KMS-11 (cell line): Measurements from ENCODE around the gene CCL1.

Source experiments
- H2AFZ ChIP-seq: fragments of 200-600 bp; sonication (generic); 2 replicates; pipeline ENCODE4 v1.6.1; 2016; ENCODE audit warnings: antibody characterized with exemption, mixed run types, low read depth
- H3K27ac ChIP-seq: fragments of 200-600 bp; sonication (generic); 2 replicates; pipeline ENCODE4 v1.6.1; 2016; ENCODE audit warnings: mild to moderate bottlenecking, mixed run types
- H3K27me3 ChIP-seq: fragments of 200-600 bp; sonication (generic); 2 replicates; pipeline ENCODE4 v1.6.1; 2017; ENCODE audit warnings: mild to moderate bottlenecking, low read depth, mixed run types, moderate library complexity; ENCODE audit not compliant: insufficient read depth
- H3K36me3 ChIP-seq: fragments of 200-600 bp; sonication (generic); 2 replicates; pipeline ENCODE4 v1.6.1; 2017; ENCODE audit warnings: mild to moderate bottlenecking, mixed run types; ENCODE audit not compliant: insufficient read depth
- H3K4me1 ChIP-seq: fragments of 200-600 bp; sonication (generic); 2 replicates; pipeline ENCODE4 v1.6.1; 2016; ENCODE audit warnings: mild to moderate bottlenecking, low read depth, mixed run types; ENCODE audit not compliant: poor library complexity, severe bottlenecking
- H3K4me2 ChIP-seq: fragments of 200-600 bp; sonication (generic); 2 replicates; pipeline ENCODE4 v1.7.0; 2016; ENCODE audit warnings: mild to moderate bottlenecking, mixed run types
- H3K4me3 ChIP-seq: fragments of 200-600 bp; sonication (generic); IDR thresholded peaks from 2 replicates; pipeline ENCODE4 v1.6.1; 2017; ENCODE audit warnings: low read depth, low read length, mixed read lengths; ENCODE audit not compliant: insufficient read depth
- H3K79me2 ChIP-seq: fragments of 200-600 bp; sonication (generic); 2 replicates; pipeline ENCODE4 v1.6.1; 2016; ENCODE audit warnings: low read depth, mixed run types; ENCODE audit not compliant: insufficient read depth
- H3K9ac ChIP-seq: fragments of 200-600 bp; sonication (generic); 2 replicates; pipeline ENCODE4 v1.6.1; 2016; ENCODE audit warnings: mild to moderate bottlenecking, mixed run types
- H4K20me1 ChIP-seq: fragments of 200-600 bp; sonication (generic); 2 replicates; pipeline ENCODE4 v1.6.1; 2016; ENCODE audit warnings: mild to moderate bottlenecking, mixed run types; ENCODE audit not compliant: insufficient read depth
- TF ChIP-seq, protein P1 (sequence below): fragments of 200-600 bp; sonication (generic); conservative IDR thresholded peaks from 2 replicates; pipeline ENCODE4 v1.6.1; 2017; ENCODE audit warnings: low read depth, mild to moderate bottlenecking, antibody characterized with exemption, low read length, moderate library complexity, mixed read lengths

CCL1 gene

DNA sequence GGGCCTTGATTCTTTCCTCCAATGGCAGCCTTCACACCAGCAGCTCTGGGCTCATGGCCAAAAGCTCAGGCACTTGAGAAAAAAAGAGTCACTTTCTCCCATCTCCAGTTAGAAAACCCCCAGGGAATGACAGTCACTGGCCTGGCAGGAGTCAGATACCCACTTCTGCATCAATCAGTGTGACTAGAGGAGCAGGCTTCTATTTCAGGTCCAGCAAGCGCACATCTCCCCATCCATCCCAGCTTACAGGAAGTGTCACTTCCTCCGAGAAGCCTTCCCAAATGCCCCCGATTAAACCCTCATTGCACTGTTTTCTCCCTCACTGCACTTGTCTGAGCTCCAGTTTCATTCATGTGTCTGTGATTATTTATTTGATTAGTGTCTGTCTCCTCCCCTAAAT is 30.4 kb upstream of the CCL1 start:
- Histone ChIP-seq H3K4me3 (no peak overlapping the region), H3K27ac (no peak overlapping the region; the same call in 1 of the 2 replicates), H3K4me2 (peak overlapping the region; percentile 26; the same call in 1 of the 2 replicates), H3K36me3 (no peaks in the 10 kb centered on the region), H3K9ac (no peak overlapping the region), H2AFZ (no peak overlapping the region), H3K4me1 (peaks cover 80% of the 10 kb centered on the region), H3K27me3 (no peaks in the 10 kb centered on the region), H4K20me1 (no peaks in the 10 kb centered on the region), H3K79me2 (no peaks in the 10 kb centered on the region)
- TF ChIP-seq, protein P1, sequence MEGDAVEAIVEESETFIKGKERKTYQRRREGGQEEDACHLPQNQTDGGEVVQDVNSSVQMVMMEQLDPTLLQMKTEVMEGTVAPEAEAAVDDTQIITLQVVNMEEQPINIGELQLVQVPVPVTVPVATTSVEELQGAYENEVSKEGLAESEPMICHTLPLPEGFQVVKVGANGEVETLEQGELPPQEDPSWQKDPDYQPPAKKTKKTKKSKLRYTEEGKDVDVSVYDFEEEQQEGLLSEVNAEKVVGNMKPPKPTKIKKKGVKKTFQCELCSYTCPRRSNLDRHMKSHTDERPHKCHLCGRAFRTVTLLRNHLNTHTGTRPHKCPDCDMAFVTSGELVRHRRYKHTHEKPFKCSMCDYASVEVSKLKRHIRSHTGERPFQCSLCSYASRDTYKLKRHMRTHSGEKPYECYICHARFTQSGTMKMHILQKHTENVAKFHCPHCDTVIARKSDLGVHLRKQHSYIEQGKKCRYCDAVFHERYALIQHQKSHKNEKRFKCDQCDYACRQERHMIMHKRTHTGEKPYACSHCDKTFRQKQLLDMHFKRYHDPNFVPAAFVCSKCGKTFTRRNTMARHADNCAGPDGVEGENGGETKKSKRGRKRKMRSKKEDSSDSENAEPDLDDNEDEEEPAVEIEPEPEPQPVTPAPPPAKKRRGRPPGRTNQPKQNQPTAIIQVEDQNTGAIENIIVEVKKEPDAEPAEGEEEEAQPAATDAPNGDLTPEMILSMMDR, result no peak

DNA sequence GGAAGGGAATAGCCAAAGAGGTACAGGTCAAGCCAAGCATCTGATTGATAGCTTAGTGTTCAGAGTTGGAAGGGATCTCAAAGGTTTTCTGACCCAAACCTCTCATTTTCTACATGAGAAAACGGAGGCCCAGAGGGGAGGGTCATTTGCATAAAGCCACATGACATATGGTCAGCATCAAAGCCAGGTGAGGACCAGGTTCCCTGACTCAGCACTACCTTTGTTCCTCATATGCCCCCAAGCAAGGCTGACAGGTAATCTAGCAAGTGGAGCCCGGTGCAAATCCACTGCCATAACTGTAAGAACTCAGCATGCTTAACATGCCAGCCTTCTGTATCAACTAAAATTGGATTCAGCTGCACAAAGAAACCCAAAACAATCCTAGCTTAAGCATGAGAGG is 28.2 kb upstream of the CCL1 start:
- H3K4me3 ChIP-seq, result no peak overlapping the region

DNA sequence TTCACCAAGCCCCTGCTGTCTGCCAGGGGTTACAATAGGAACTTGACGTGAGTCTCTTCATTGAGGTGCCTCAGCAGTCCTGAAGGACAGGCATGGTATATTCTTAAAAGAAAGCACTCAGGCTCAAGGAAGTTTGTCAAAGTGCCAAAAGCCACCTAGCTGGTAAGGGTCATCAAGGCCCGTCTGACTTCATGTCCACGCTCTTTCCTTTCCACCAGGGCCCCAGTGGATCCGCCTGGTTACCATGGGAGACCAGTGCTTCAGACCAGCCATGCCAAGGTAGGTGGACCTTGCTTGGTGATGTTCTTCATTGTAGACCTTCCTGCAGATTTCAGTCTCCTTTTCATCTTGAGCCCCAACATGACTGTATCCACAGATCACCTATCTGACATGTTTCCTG is 27.6 kb upstream of the CCL1 start:
- no peak overlapping the region for H3K4me3 ChIP-seq
- H3K4me2 ChIP-seq, result peak overlapping the region; percentile 97
- no peaks in the 10 kb centered on the region for H3K79me2 ChIP-seq
- TF ChIP-seq, protein P1, result no peak
- H3K4me1 ChIP-seq, result peaks cover 93% of the 10 kb centered on the region
- H3K9ac ChIP-seq, result no peak overlapping the region
- no peaks in the 10 kb centered on the region for H3K27me3 ChIP-seq
- H3K27ac ChIP-seq, result peak overlapping the region; percentile 89; the same call in 1 of the 2 replicates
- no peaks in the 10 kb centered on the region for H3K36me3 ChIP-seq
- no peak overlapping the region for H2AFZ ChIP-seq
- H4K20me1 ChIP-seq, result no peaks in the 10 kb centered on the region

More for the DNA sequence above, 28.2 kb upstream of the CCL1 start:
- no peak overlapping the region for H2AFZ ChIP-seq
- TF ChIP-seq, protein P1, result no peak
- H4K20me1 ChIP-seq, result no peaks in the 10 kb centered on the region
- H3K4me2 ChIP-seq, result peak overlapping the region; percentile 97
- no peaks in the 10 kb centered on the region for H3K79me2 ChIP-seq
- H3K36me3 ChIP-seq, result no peaks in the 10 kb centered on the region
- H3K27me3 ChIP-seq, result no peaks in the 10 kb centered on the region
- peak overlapping the region; percentile 89; the same call in 1 of the 2 replicates for H3K27ac ChIP-seq
- H3K9ac ChIP-seq, result no peak overlapping the region
- peaks cover 87% of the 10 kb centered on the region for H3K4me1 ChIP-seq

DNA sequence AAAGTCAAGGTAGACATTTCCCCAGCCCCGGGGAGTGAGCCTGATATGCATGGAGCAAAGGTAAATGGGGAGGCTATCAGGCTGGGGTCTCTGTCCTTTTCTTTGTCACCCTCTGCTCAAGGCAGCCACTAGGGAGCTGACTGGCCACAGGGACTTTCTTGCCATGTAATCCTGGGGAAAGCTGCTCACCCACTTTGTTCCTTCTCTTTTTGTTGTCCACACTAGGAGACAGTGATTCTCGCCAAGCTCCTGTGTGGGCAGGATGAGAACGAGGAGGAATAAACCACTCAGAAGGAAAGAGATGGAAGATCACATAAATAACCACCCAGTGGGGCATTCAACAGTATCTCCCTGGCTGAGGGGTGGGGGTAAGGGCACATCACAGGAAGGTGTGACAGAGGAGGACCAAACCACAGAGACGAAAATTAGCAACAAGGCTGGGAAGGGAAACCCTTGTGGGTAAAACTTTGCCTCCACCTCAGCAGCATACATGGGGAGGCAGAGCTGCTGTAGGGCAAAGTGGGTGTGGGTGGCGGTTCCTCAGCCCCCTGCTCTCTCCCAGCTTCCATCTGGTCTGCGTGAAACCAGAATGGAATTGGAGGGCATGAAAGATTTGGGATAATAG is 26.2 kb upstream of the CCL1 start:
- H3K4me2 ChIP-seq, result peak overlapping the region; percentile 97
- H3K4me3 ChIP-seq, result no peak overlapping the region
- no peaks in the 10 kb centered on the region for H3K36me3 ChIP-seq
- H3K9ac ChIP-seq, result peak overlapping the region; percentile 22; the same call in 1 of the 2 replicates
- no peaks in the 10 kb centered on the region for H4K20me1 ChIP-seq
- peaks cover 100% of the 10 kb centered on the region for H3K4me1 ChIP-seq
- H3K79me2 ChIP-seq, result no peaks in the 10 kb centered on the region
- H2AFZ ChIP-seq, result peak overlapping the region; percentile 39; the same call in 1 of the 2 replicates
- no peaks in the 10 kb centered on the region for H3K27me3 ChIP-seq
- TF ChIP-seq, protein P1, result no peak
- peak overlapping the region; percentile 89 for H3K27ac ChIP-seq
